MM.1S (cell line): ENCODE measurements around the gene ENC1.

Experiments
- DNase-seq: peaks from one replicate; pipeline ENCODE4 v3.0.0-alpha.2; 2015
- H2AFZ ChIP-seq: fragments of 300-600 bp; sonication (generic); 2 replicates; pipeline ENCODE4 v1.6.0; 2016; ENCODE audit warnings: antibody characterized with exemption, low read length
- H3F3A ChIP-seq: fragments of 300-600 bp; sonication (generic); 2 replicates; pipeline ENCODE4 v1.6.1; 2016; ENCODE audit warnings: mild to moderate bottlenecking, antibody characterized with exemption, low read length, moderate library complexity, mixed read lengths; ENCODE audit not compliant: insufficient read depth
- H3K27ac ChIP-seq: fragments of 300-600 bp; sonication (generic); 2 replicates; pipeline ENCODE4 v1.5.1; 2016; ENCODE audit warnings: mild to moderate bottlenecking, low read length
- H3K27me3 ChIP-seq: fragments of 300-600 bp; sonication (generic); replicated peaks from 2 replicates; pipeline ENCODE4 v1.6.0; 2016; ENCODE audit warnings: low read length; ENCODE audit not compliant: insufficient read depth
- H3K36me3 ChIP-seq: fragments of 300-600 bp; sonication (generic); replicated peaks from 2 replicates; pipeline ENCODE4 v1.6.1; 2016; ENCODE audit warnings: mild to moderate bottlenecking, low read length, mixed read lengths; ENCODE audit not compliant: insufficient read depth
- H3K4me1 ChIP-seq: fragments of 300-600 bp; sonication (generic); 2 replicates; pipeline ENCODE4 v1.6.1; 2016; ENCODE audit warnings: low read length, mixed read lengths
- H3K4me2 ChIP-seq: fragments of 300-600 bp; sonication (generic); 2 replicates; pipeline ENCODE4 v1.6.0; 2016; ENCODE audit warnings: low read depth, low read length
- H3K4me3 ChIP-seq: fragments of 300-600 bp; sonication (generic); 2 replicates; pipeline ENCODE4 v1.5.1; 2016; ENCODE audit warnings: low read length, mixed read lengths
- H3K79me2 ChIP-seq: fragments of 300-600 bp; sonication (generic); 2 replicates; pipeline ENCODE4 v1.6.1; 2016; ENCODE audit warnings: mixed run types, low read length, mixed read lengths
- H3K9ac ChIP-seq: fragments of 300-600 bp; sonication (generic); 2 replicates; pipeline ENCODE4 v1.6.1; 2016; ENCODE audit warnings: low read length, mixed read lengths
- H3K9me2 ChIP-seq: fragments of 300-600 bp; sonication (generic); replicated peaks from 2 replicates; pipeline ENCODE4 v1.6.1; 2016; ENCODE audit warnings: mild to moderate bottlenecking, low read length, mixed read lengths; ENCODE audit not compliant: insufficient read depth
- H3K9me3 ChIP-seq: fragments of 300-600 bp; sonication (generic); replicated peaks from 2 replicates; pipeline ENCODE4 v1.6.1; 2016; ENCODE audit warnings: mild to moderate bottlenecking, low read length, mixed read lengths; ENCODE audit not compliant: insufficient read depth
- H4K20me1 ChIP-seq: fragments of 300-600 bp; sonication (generic); 2 replicates; pipeline ENCODE4 v1.6.1; 2016; ENCODE audit warnings: mild to moderate bottlenecking, low read length, moderate library complexity, mixed read lengths; ENCODE audit not compliant: insufficient read depth
- EZH2 ChIP-seq: fragments of 300-600 bp; sonication (generic); optimal IDR thresholded peaks from 2 replicates; pipeline ENCODE3; 2017; ENCODE audit warnings: low read depth, mild to moderate bottlenecking, antibody characterized with exemption, low read length, mixed read lengths
- EZH2phosphoT487 ChIP-seq: fragments of 300-600 bp; sonication (generic); IDR thresholded peaks from 2 replicates; pipeline ENCODE4 v1.6.1; 2018; ENCODE audit warnings: antibody characterized with exemption, low read length
- TF ChIP-seq, protein P1 (sequence below): fragments of 300-600 bp; sonication (generic); IDR thresholded peaks from 2 replicates; pipeline ENCODE4 v1.5.1; 2016; ENCODE audit warnings: antibody characterized with exemption, low read length, mixed read lengths

ENC1 gene

DNA sequence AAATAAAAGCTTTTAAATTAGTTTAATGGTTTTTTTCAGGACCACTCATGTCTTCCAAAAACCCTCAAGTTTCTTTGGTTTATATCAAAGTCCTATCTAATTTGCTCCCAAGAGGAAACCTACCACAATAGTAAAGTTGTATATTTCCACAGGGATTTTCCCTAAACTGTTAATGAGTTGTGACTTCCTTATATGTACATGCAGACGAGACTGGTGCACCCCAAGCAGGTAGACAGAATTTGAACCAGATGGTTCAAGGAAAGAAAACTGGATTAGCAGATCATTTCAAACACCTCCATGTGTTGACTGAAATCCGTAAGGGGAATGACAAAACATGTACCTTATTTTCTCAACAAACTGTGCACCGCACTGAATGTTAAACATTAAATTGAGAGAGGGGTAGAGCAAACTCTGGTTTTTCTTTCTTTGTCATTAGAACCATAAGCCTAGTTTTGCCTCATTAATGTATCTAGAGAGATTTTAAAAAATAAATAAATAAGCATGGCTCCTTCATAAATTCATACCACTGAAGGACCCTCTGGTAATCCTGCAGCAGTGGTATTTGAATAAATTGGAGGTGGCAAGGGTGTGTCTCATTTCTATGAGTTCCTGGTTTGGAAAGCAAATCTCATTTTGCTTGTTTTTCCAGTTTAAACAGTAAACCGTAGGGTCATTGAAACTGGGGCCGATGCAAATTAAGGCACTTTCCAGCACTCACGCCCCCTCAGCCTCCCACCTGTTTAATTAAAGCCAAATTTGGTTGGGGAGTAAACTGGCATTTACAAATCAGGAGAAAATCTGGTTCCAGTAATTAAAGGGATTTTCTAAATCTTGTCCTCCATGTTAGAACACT is 51.1 kb downstream of the ENC1 start:
- H3K9me3 ChIP-seq, result no peaks in the 10 kb centered on the region
- DNase-seq, result no peak
- H4K20me1 ChIP-seq, result no peaks in the 10 kb centered on the region

DNA sequence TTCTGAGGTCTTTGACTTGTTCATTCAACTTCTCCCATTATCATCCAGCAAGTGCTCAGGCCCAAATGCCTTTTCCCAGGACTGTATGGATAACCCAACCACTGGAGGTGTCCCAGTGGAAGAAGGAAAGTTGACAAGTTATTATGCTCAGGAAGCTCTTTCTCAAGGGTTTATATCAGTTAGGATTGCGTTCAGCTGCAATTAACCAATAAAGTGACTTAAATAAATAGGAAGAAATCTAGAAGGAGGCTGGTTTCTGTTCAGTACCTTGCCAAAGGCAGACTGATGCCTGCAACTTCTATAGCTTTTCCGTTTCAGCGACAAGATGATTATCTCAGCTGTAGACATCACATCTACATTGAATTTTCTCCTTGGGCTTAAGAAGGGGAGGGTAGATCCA is 52.1 kb downstream of the ENC1 start:
- Histone ChIP-seq H3K79me2 (no peaks in the 10 kb centered on the region), H3F3A (no peaks in the 10 kb centered on the region), H3K9me3 (no peaks in the 10 kb centered on the region), H3K4me2 (no peak overlapping the region), H3K4me3 (no peak overlapping the region), H2AFZ (no peak overlapping the region), H3K27ac (no peak overlapping the region), H3K9me2 (no peaks in the 10 kb centered on the region), H3K27me3 (no peaks in the 10 kb centered on the region), H3K9ac (no peak overlapping the region), H3K36me3 (no peaks in the 10 kb centered on the region), H3K4me1 (no peaks in the 10 kb centered on the region), H4K20me1 (no peaks in the 10 kb centered on the region)
- DNase-seq, result no peak
- TF ChIP-seq EZH2phosphoT487 (no peak), EZH2 (no peak)
- TF ChIP-seq, protein P1, sequence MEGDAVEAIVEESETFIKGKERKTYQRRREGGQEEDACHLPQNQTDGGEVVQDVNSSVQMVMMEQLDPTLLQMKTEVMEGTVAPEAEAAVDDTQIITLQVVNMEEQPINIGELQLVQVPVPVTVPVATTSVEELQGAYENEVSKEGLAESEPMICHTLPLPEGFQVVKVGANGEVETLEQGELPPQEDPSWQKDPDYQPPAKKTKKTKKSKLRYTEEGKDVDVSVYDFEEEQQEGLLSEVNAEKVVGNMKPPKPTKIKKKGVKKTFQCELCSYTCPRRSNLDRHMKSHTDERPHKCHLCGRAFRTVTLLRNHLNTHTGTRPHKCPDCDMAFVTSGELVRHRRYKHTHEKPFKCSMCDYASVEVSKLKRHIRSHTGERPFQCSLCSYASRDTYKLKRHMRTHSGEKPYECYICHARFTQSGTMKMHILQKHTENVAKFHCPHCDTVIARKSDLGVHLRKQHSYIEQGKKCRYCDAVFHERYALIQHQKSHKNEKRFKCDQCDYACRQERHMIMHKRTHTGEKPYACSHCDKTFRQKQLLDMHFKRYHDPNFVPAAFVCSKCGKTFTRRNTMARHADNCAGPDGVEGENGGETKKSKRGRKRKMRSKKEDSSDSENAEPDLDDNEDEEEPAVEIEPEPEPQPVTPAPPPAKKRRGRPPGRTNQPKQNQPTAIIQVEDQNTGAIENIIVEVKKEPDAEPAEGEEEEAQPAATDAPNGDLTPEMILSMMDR, result no peak

More for the DNA sequence above, 51.1 kb downstream of the ENC1 start:
- Histone ChIP-seq H3K4me3 (no peak overlapping the region), H3K27me3 (no peaks in the 10 kb centered on the region), H2AFZ (no peak overlapping the region), H3K9ac (no peak overlapping the region), H3K36me3 (no peaks in the 10 kb centered on the region), H3K79me2 (no peaks in the 10 kb centered on the region), H3K27ac (no peak overlapping the region), H3K4me1 (no peaks in the 10 kb centered on the region), H3K4me2 (no peak overlapping the region), H3F3A (no peaks in the 10 kb centered on the region), H3K9me2 (no peaks in the 10 kb centered on the region)
- TF ChIP-seq EZH2 (no peak), EZH2phosphoT487 (no peak)
- TF ChIP-seq, protein P1, result no peak

- H3K9ac ChIP-seq, result no peak overlapping the region
Observed at GRCh38 chr5:74587890-74588289, 52.6 kb downstream of the ENC1 start.

More at GRCh38 chr5:74587890-74588289, 52.6 kb downstream of the ENC1 start:
- Histone ChIP-seq H3K4me1 (no peaks in the 10 kb centered on the region), H3F3A (no peaks in the 10 kb centered on the region), H3K36me3 (no peaks in the 10 kb centered on the region), H3K9me2 (no peaks in the 10 kb centered on the region), H3K27me3 (no peaks in the 10 kb centered on the region), H2AFZ (no peak overlapping the region), H4K20me1 (no peaks in the 10 kb centered on the region), H3K9me3 (no peaks in the 10 kb centered on the region), H3K4me2 (no peak overlapping the region), H3K4me3 (no peak overlapping the region), H3K79me2 (no peaks in the 10 kb centered on the region), H3K27ac (no peak overlapping the region)
- DNase-seq, result no peak
- TF ChIP-seq, protein P1, result no peak
- TF ChIP-seq EZH2phosphoT487, result no peak
- no peak for TF ChIP-seq EZH2
